Left renal pelvis (tissue), 4 donors: Measurements from ENCODE around the gene LCN15. TPM values are rescaled to one million over a fixed set of nuclear protein-coding genes. Genes with fewer than 3 reads are reported as not detected.
"Not testable (repeated sequence)": the region's sequence is repeated elsewhere in the genome, so short reads cannot be mapped to it uniquely, and the experiment has no call there.

Source experiments
- DNase-seq, 4 donors: peaks; one replicate each; pipeline ENCODE4 v3.0.0-alpha.2; 2013; ENCODE audit warnings: low read depth in 4 of 4, low spot score in 3 of 4
- polyA plus RNA-seq, 4 donors: library from polyadenylated mRNA; unstranded; fragments of 120-200 nt; gene quantifications; one replicate each; pipeline ENCODE4 v1.2.1, GENCODE V29; 2013; ENCODE audit not compliant: insufficient read length in 4 of 4

Gene LCN15
- polyA plus RNA-seq, 4 donors, result 0.06 to 0.14 (median 0.07) TPM; not detected in 1

GRCh38 chr9:136757328-136757727, 7.0 kb downstream of the LCN15 start:
- DNase-seq, result no peak

DNA sequence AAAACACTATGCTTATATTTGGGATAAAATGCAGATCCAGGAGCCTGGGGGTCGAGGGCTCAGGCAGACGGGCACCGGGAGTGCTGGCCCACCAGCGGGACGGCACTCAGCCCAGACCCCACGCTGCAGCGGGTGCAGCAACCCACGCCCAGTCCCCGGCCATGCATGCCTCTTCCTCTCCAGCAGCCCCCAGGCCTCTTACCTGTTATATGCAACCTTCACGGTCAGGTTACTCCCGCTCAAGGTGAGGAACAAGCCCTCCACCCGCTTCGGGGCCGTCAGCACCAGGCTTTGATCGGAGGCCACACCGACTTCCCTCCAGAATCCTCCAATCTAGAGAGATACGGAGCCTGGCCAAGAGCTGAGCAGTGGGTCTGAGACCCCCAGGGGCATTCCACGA, 7.5 kb downstream of the LCN15 start:
- no peak for DNase-seq

DNA sequence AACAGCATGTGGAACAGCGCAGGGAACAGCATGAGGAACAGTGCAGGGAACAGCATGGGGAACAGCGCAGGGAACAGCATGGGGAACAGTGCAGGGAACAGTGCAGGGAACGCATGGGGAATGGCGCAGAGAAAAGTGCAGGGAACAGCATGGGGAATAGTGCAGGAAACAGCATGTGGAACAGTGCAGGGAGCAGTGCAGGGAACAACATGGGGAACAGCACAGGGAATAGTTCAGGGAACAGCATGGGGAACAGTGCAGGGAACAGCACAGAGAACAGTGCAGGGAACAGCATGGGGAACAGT, 8.2 kb downstream of the LCN15 start:
- no peak for DNase-seq

- not testable (repeated sequence) for DNase-seq
Measured at GRCh38 chr9:136755302-136756133, 8.8 kb downstream of the LCN15 start.

DNA sequence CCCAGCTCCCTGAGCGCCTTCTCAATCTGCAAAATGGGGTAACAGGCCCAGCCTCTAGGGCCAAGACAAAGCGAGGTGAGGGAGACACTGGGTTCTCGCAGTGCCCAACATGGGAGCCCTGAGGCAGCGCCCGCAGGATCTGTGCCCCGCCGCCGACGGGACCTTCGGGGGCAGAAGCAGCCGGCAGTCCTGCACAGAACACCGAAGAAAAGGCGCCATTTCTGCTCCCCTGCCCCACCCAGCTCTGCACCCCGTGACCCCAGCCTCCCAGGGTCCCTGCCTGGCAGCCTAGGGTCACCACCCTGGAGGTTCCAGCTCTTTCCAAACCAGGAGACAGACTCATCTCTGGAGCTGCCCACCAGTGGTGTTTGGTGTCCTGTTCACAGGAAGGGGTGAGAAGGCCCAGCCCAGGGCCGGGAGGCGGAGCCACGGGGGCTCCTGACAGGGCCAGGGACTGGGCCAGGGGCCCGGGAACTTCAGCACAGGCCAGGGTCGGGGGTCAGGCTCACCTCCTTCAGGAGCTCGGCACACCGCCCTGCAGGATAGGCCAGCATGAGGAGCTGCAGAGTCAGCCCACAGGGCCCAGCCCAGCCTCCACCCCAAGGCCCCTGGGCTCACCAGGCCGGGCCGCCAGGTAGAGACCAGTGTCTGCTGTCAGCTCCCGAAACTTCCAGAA, 9.6 kb downstream of the LCN15 start:
- DNase-seq, result no peak

- no peak for DNase-seq
Measured at GRCh38 chr9:136754059-136754572, 10.2 kb downstream of the LCN15 start.

DNA sequence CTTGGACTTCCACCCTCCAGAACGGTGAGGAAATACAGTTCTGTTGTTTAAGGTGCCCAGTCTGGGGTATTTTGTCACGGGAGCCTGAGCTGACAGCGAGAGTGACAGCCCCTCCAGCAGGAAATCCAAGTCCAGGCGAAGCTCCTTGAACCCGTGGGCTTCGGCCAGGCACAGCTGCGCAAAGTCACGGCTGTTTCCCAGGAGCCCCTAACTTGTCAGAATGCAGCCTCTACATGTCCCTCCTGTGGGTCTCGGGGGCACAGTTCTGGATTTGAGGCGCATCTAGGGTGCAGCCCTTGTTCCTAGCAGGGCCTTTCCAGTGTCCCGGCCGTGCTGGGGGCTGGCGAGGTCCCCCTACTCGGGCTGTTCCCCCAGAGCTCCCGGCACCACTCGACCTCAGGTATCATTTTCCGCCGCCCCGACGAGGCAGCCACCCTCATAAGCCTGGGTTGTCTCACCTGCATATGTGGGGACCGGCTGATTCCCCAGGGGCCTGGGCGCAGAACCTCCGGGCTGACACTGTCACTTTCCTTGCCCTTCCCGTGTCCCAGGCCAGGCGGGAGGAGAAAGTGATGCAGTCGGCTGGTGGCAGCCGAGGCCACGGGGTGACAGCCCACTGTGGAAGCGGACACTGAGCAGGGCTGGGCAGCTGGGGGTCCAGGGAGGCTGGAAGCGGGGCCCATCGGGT, 10.8 kb downstream of the LCN15 start:
- DNase-seq, result no peak

GRCh38 chr9:136751814-136752213, 12.5 kb downstream of the LCN15 start:
- DNase-seq, result no peak

DNA sequence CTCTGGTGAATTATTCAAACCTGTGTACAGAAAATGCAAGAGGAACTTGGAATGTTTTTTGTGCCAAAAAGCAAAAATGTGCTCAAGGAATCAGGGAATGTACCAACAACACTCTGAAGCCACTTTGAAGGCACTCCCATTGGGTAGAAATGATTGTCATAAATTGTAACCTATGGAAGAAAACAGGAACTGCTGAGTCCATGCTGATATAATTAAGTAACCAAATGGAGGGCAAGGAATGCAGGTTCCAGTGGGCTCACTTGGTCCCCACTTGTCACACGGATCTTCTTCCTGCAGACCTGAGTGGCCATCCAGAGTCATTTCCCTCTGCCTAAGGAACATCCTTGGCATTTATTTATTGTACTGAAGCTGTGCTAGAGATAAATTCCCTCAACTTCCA, 13.1 kb downstream of the LCN15 start:
- DNase-seq, result no peak

DNA sequence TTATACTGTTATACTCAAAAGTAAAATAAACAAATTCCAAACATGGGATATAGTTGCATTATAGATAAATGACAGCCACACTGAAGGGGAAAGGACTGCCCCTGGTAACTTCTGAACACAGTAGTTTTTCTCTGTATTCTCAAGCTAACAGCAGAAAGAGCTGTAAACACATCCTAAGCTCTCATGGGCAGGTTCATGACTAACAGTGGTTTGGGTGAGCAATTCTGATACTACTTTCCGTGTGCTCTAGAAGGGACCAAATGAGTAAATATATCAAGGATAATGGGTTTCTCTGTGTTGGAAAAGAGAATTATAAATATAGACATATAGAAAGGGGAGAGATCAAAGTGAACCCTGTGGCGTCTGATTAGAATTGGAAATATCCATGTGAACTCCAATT, 13.8 kb downstream of the LCN15 start:
- no peak for DNase-seq

GRCh38 chr9:136748666-136749611, 15.4 kb downstream of the LCN15 start:
- DNase-seq, result no peak

DNA sequence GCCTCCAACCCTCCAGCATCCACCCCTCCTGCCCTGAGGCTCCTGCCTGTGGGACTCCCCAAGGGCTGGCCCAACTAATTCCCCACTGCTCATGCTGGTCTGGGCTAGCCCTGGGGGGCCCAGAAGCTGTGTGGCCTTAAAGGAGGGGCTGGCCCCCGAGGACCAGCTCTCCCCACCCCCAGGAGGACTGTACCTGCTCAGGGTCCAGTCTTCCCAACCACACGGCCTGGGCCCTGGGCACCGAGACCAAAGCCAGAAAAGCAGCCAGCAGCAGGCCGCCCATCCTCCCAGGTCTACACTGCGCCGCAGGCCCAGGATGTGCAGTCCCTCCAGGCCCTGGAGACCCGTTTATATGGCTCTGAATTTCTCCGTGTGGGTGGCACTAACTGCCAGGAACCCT, 16.1 kb downstream of the LCN15 start, which contains the start of gene LCN6:
Gene LCN6 (minus strand): TSS at position 325 of the 400 bp plus-strand sequence. CDS start 42 bp downstream, at position 283.
- no peak for DNase-seq

DNA sequence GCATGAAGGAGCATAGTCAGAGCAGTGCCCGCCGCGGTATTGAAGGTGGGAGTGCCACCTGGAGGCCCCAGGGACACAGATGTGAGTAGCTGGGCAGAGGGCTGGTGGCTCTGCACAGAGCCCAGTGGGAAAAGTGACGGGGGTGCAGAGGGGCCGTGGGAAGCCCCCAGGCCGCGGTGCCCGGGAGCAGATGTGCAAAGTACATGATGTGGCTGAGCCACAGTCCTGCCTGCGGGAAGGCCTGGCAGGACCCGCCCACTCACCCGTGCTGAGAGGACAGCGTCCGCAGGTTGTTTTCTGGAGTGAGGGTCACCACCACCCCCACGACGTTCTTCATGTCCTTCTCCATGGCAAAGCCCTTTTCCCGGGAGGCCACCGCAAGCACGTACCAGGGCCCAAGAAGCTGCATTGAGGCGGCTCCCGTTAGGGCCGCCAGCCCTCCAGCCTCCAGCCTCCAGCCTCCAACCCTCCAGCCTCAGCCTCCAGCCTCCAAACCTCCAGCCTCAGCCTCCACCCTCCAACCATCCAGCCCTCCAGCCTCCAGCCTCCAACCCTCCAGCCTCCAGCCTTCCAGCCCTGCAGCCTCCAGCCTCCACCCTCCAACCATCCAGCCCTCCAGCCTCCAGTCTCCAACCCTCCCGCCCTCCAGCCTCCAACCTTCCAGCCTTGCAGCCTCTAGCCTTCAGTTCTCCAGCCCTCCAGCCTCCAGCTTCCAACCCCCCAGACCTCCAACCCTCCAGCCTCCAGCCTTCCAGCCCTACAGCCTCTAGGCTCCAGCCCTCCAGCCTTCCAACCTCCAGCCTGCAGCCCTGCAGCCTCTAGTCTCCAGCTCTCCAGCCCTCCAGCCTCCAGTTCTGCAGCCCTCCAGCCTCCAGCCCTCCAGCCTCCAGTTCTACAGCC, 16.9 kb downstream of the LCN15 start:
- no peak for DNase-seq

- DNase-seq, result no peak
Measured at GRCh38 chr9:136746621-136747020, 17.7 kb downstream of the LCN15 start.

- DNase-seq, result no peak
Measured at GRCh38 chr9:136746155-136746490, 18.2 kb downstream of the LCN15 start.

GRCh38 chr9:136745389-136746154, 18.7 kb downstream of the LCN15 start:
- no peak for DNase-seq

GRCh38 chr9:136744773-136745172, 19.5 kb downstream of the LCN15 start:
- DNase-seq, result no peak

DNA sequence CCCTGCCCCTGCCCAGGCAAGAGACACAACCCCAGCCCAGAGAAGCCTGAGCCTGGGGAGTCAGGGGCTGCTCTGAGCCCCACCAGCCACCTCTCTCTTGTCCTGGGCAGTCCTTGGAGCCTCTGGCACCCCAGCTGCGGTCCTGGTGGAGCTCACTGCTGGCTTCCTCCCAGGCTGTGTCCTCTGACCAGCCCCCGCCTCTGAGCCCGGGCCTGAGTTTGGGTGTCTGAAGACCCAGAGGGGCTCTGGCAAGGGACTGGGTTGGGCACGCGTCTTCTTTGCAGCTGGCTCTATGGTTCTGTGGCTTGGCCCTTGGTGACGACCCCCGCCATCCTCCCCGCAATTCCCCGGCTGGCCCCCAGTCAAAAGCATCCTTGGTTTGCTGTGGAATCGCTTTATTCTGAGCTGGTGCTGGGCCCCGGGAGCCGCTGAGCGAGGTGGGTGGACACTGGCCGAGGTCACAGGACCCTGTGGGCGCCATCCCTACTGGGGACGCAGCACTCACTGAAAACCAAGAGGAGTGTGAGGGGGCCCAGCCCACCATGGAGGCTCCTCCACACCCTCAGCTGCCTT, 20.6 kb downstream of the LCN15 start:
- DNase-seq, result no peak
